Pulmonary artery endothelial cell (primary cell): Measurements from ENCODE around the gene PRR23C. TPM values are rescaled to one million over a fixed set of nuclear protein-coding genes. Genes with fewer than 3 reads are reported as not detected.

Experiments
- DNase-seq: peaks from one replicate; pipeline ENCODE4 v3.0.0-alpha.2; 2011; ENCODE audit warnings: low read depth, low spot score
- total RNA-seq: library from RNA; depleted of rRNA; stranded (reverse); fragments of >200 nt; gene quantifications from 2 replicates; pipeline ENCODE4 v1.2.3, GENCODE V29; 2014

PRR23C gene
- total RNA-seq, 1 donor from 2014 or later, result not detected

GRCh38 chr3:139005356-139005993 lies 39.2 kb downstream of the PRR23C start:
- DNase-seq, result no peak

GRCh38 chr3:138995706-138996105 lies 49.0 kb downstream of the PRR23C start:
- DNase-seq, result no peak

Other genes starting within 250 kb of the PRR23C start
- gene PIK3CB, start 210.0 kb downstream of the PRR23C start, total RNA-seq, result 16.1 and 16.5 TPM in 2 replicates
- gene FOXL2, start 97.8 kb downstream of the PRR23C start, total RNA-seq, result 0.07 TPM in 2 replicates
- gene FOXL2NB, start 97.7 kb downstream of the PRR23C start, total RNA-seq, result 0.04 TPM in 1 of 2 replicates, not detected in the other
- gene PRR23A, start 38.6 kb downstream of the PRR23C start, total RNA-seq, result not detected in 2 replicates
- not detected in 2 replicates for gene PRR23B, start 24.0 kb downstream of the PRR23C start, total RNA-seq